Upper lobe of right lung (tissue), 1 donor: Measurements from ENCODE around the gene SPDEF. TPM values are rescaled to one million over a fixed set of nuclear protein-coding genes. Genes with fewer than 3 reads are reported as not detected.

Experiments
- ATAC-seq: fragments of 200-7000 bp; cut with Tn5 transposase; one replicate; pipeline ENCODE4 v1.9.1; 2020; ENCODE audit warnings: mild to moderate bottlenecking, moderate library complexity
- DNase-seq: peaks from one replicate; pipeline ENCODE4 v3.0.0-alpha.2; 2020
- H3K27ac ChIP-seq: fragments of 200-600 bp; one replicate; pipeline ENCODE4 v1.8.0; 2022
- H3K27me3 ChIP-seq: fragments of 200-600 bp; one replicate; pipeline ENCODE4 v1.8.0; 2022; ENCODE audit warnings: mild to moderate bottlenecking
- H3K36me3 ChIP-seq: fragments of 200-600 bp; one replicate; pipeline ENCODE4 v1.8.0; 2022
- H3K4me1 ChIP-seq: fragments of 200-600 bp; one replicate; pipeline ENCODE4 v1.8.0; 2022
- H3K4me3 ChIP-seq: fragments of 200-600 bp; one replicate; pipeline ENCODE4 v1.8.0; 2022; ENCODE audit warnings: mild to moderate bottlenecking
- H3K9me3 ChIP-seq: fragments of 200-600 bp; one replicate; pipeline ENCODE4 v1.8.0; 2022
- CTCF ChIP-seq: fragments of 200-600 bp; IDR thresholded peaks from one replicate; pipeline ENCODE4 v1.8.0; 2022; ENCODE audit warnings: antibody characterized with exemption
- intact Hi-C: fragments of 100-400 bp; cut with DNase I; formaldehyde crosslinking; loops from one replicate; pipeline ENCODE4 v1.11.0; 2022
- total RNA-seq: library from RNA; stranded (reverse); fragmentation: NEBNext Ultra II Directional; extraction: Animal tissue kit (Norgen Biotek cat#: 25700); gene quantifications from one replicate; pipeline ENCODE4 v1.2.1, GENCODE V29; 2021
- donor health status: DM: no; HTN: yes; CAD: no; lungs with severe emphysema.

The SPDEF gene
- total RNA-seq, 1 donor from 2014 or later = 1.3 TPM

- no peak for TF ChIP-seq CTCF
- DNase-seq (no peak), ATAC-seq (no peak)
- no peak overlapping the region for H3K27ac ChIP-seq
- no peaks in the 10 kb centered on the region for H3K9me3 ChIP-seq
- H3K27me3 ChIP-seq = no peaks in the 10 kb centered on the region
- intact Hi-C loops = no loop called here
- no peaks in the 10 kb centered on the region for H3K36me3 ChIP-seq
- H3K4me1 ChIP-seq = no peaks in the 10 kb centered on the region
- H3K4me3 ChIP-seq = no peak overlapping the region
These were observed 22.0 kb downstream of the SPDEF start for GRCh38 chr6:34534146-34534545.

GRCh38 chr6:34532230-34532629, 23.9 kb downstream of the SPDEF start:
- H3K9me3 ChIP-seq = no peaks in the 10 kb centered on the region
- peaks cover 3% of the 10 kb centered on the region for H3K4me1 ChIP-seq
- H3K27me3 ChIP-seq = no peaks in the 10 kb centered on the region
- no peak overlapping the region for H3K27ac ChIP-seq
- no peak for TF ChIP-seq CTCF
- no peaks in the 10 kb centered on the region for H3K36me3 ChIP-seq
- DNase-seq (no peak), ATAC-seq (no peak)
- intact Hi-C loops = no loop called here
- no peak overlapping the region for H3K4me3 ChIP-seq

- Histone ChIP-seq H3K27me3 (no peaks in the 10 kb centered on the region), H3K4me3 (no peak overlapping the region), H3K9me3 (no peaks in the 10 kb centered on the region), H3K4me1 (peaks cover 3% of the 10 kb centered on the region), H3K27ac (no peak overlapping the region), H3K36me3 (no peaks in the 10 kb centered on the region)
- intact Hi-C loops = no loop called here
- TF ChIP-seq CTCF = no peak
- ATAC-seq = no peak
- DNase-seq = no peak
These were observed 24.4 kb downstream of the SPDEF start for GRCh38 chr6:34531580-34532201.

- H3K36me3 ChIP-seq = no peaks in the 10 kb centered on the region
- intact Hi-C loops = no loop called here
- no peak for DNase-seq
- ATAC-seq = no peak
- no peak overlapping the region for H3K27ac ChIP-seq
- H3K4me3 ChIP-seq = no peak overlapping the region
- H3K9me3 ChIP-seq = no peaks in the 10 kb centered on the region
- no peak for TF ChIP-seq CTCF
- peaks cover 3% of the 10 kb centered on the region for H3K4me1 ChIP-seq
- H3K27me3 ChIP-seq = no peaks in the 10 kb centered on the region
These were observed 25.3 kb downstream of the SPDEF start for GRCh38 chr6:34530753-34531365.

- no peak for TF ChIP-seq CTCF
- DNase-seq (no peak), ATAC-seq (no peak)
- H3K27me3 ChIP-seq = no peaks in the 10 kb centered on the region
- intact Hi-C loops = no loop called here
- no peak overlapping the region for H3K4me3 ChIP-seq
- H3K36me3 ChIP-seq = no peaks in the 10 kb centered on the region
- H3K4me1 ChIP-seq = peaks cover 3% of the 10 kb centered on the region
- H3K27ac ChIP-seq = no peak overlapping the region
- H3K9me3 ChIP-seq = no peaks in the 10 kb centered on the region
These were observed 26.3 kb downstream of the SPDEF start for GRCh38 chr6:34529665-34530327.
